H1 (cell line): ENCODE measurements around the gene PLEKHG5. TPM values are rescaled to one million over a fixed set of nuclear protein-coding genes. Genes with fewer than 3 reads are reported as not detected.

Experiments used
- CTCF ChIA-PET: fragments of 300-600 bp; sonication (Branson Sonifier 250); formaldehyde crosslinking; loops from one replicate; lab custom pipeline; 2021; ENCODE audit not compliant: partially characterized antibody; lab: Charles Lee
- POLR2A ChIA-PET: fragments of 300-600 bp; sonication (Branson Sonifier 250); formaldehyde crosslinking; loops from one replicate; lab custom pipeline; 2021; ENCODE audit warnings: inconsistent platforms; ENCODE audit not compliant: partially characterized antibody; lab: Charles Lee
- DNase-seq, 2 experiments: peaks; one replicate each; pipeline versions ENCODE4 v3.0.0 to v3.0.0-alpha.2; 2010 to 2022; ENCODE audit warnings: low spot score in 2 of 2, low read depth in 1 of 2, mixed read lengths in 1 of 2
- FAIRE-seq: peaks from 2 replicates; lab custom pipeline; 2011; peaks lifted over from hg19 to GRCh38; lab: Jason Lieb, UNC
- H2AFZ ChIP-seq: 2 replicates; pipeline ENCODE4 v1.8.1; 2012; ENCODE audit warnings: low read length, inconsistent platforms
- H2AK5ac ChIP-seq: 2 replicates; pipeline ENCODE4 v1.6.1; 2013; ENCODE audit warnings: low read depth, low read length
- H2BK120ac ChIP-seq: replicated peaks from 2 replicates; pipeline ENCODE3; 2013; ENCODE audit warnings: low read depth, low read length, inconsistent platforms
- H2BK12ac ChIP-seq: 2 replicates; pipeline ENCODE4 v1.6.1; 2013; ENCODE audit warnings: low read depth, low read length
- H2BK15ac ChIP-seq: 2 replicates; pipeline ENCODE4 v1.6.1; 2013; ENCODE audit warnings: low read length
- H2BK20ac ChIP-seq: 2 replicates; pipeline ENCODE4 v1.6.1; 2013; ENCODE audit warnings: low read length
- H2BK5ac ChIP-seq: 2 replicates; pipeline ENCODE4 v1.6.1; 2013; ENCODE audit warnings: low read depth, low read length
- H3K14ac ChIP-seq: 2 replicates; pipeline ENCODE4 v1.6.1; 2013; ENCODE audit warnings: inconsistent platforms; ENCODE audit not compliant: insufficient read length
- H3K18ac ChIP-seq: 2 replicates; pipeline ENCODE4 v1.6.1; 2013; ENCODE audit warnings: low read length; ENCODE audit errors: extremely low read depth
- H3K23ac ChIP-seq: 2 replicates; pipeline ENCODE4 v1.6.1; 2013; ENCODE audit warnings: inconsistent platforms; ENCODE audit not compliant: insufficient read length
- H3K23me2 ChIP-seq: 2 replicates; pipeline ENCODE4 v1.6.1; 2013; ENCODE audit warnings: low read depth, low read length
- H3K27ac ChIP-seq: 2 replicates; pipeline ENCODE4 v1.6.1; 2011; ENCODE audit warnings: low read depth, low read length, inconsistent platforms
- H3K27me3 ChIP-seq, 4 experiments: replicated peaks in 1 of 4; 1 replicate in 1 of 4; 2 replicates in 3 of 4; pipeline versions ENCODE4 v1.6.1 to v1.8.1; 2011 to 2013; ENCODE audit warnings: low read length in 3 of 4, mild to moderate bottlenecking in 3 of 4, inconsistent platforms in 2 of 4, mixed read lengths in 2 of 4, moderate library complexity in 1 of 4; ENCODE audit not compliant: control insufficient read depth in 3 of 4, insufficient read depth in 3 of 4; ENCODE audit errors: extremely low read depth in 1 of 4
- H3K36me3 ChIP-seq, 4 experiments: 2 replicates each; pipeline versions ENCODE4 v1.6.1 to v1.8.1; 2011 to 2013; ENCODE audit warnings: mild to moderate bottlenecking in 4 of 4, low read length in 3 of 4, moderate library complexity in 2 of 4, control low read depth in 1 of 4, inconsistent platforms in 1 of 4; ENCODE audit not compliant: insufficient read depth in 4 of 4, control insufficient read depth in 2 of 4
- H3K4ac ChIP-seq: replicated peaks from 2 replicates; pipeline ENCODE3; 2013; ENCODE audit warnings: low read length, low read depth, mixed read lengths, inconsistent platforms; ENCODE audit not compliant: insufficient read length
- H3K4me1 ChIP-seq, 4 experiments: replicated peaks in 1 of 4; 1 replicate in 1 of 4; 2 replicates in 3 of 4; pipeline versions ENCODE4 v1.6.1 to v1.8.1; 2011 to 2013; ENCODE audit warnings: low read length in 3 of 4, inconsistent platforms in 2 of 4, mixed read lengths in 1 of 4; ENCODE audit not compliant: insufficient read depth in 4 of 4, control insufficient read depth in 3 of 4
- H3K4me2 ChIP-seq, 2 experiments: 2 replicates each; pipeline versions ENCODE4 v1.6.1 to v1.8.1; 2011 to 2013; ENCODE audit warnings: low read depth in 2 of 2, low read length in 2 of 2, control low read depth in 1 of 2, inconsistent platforms in 1 of 2, mild to moderate bottlenecking in 1 of 2; ENCODE audit not compliant: insufficient read depth in 1 of 2
- H3K4me3 ChIP-seq, 4 experiments: fragments of 200-600, 300-600 bp in 1 of 4; sonication (generic), shearing (Covaris generic), sonication (Bioruptor Twin) in 1 of 4; 2 replicates each; pipeline versions ENCODE4 v1.5.1 to v1.8.1; 2011 to 2016; ENCODE audit warnings: low read length in 4 of 4, low read depth in 3 of 4, control low read depth in 2 of 4, inconsistent platforms in 2 of 4, mild to moderate bottlenecking in 2 of 4, mixed read lengths in 1 of 4, moderate library complexity in 1 of 4; ENCODE audit not compliant: insufficient read depth in 2 of 4; ENCODE audit errors: extremely low read depth in 1 of 4
- H3K56ac ChIP-seq: replicated peaks from 2 replicates; pipeline ENCODE3; 2013; ENCODE audit warnings: low read depth, mild to moderate bottlenecking, mixed read lengths, low read length, inconsistent platforms; ENCODE audit not compliant: insufficient read length
- H3K79me1 ChIP-seq: 2 replicates; pipeline ENCODE4 v1.6.1; 2013; ENCODE audit warnings: low read depth, low read length, control low read depth
- H3K79me2 ChIP-seq, 2 experiments: 2 replicates each; pipeline versions ENCODE4 v1.6.1 to v1.8.1; 2012 to 2013; ENCODE audit warnings: low read length in 2 of 2, mild to moderate bottlenecking in 2 of 2, inconsistent platforms in 1 of 2; ENCODE audit not compliant: insufficient read depth in 2 of 2, control insufficient read depth in 1 of 2
- H3K9ac ChIP-seq, 4 experiments: replicated peaks in 1 of 4; 1 replicate in 1 of 4; 2 replicates in 3 of 4; pipeline versions ENCODE4 v1.6.1 to v1.8.1; 2011 to 2013; ENCODE audit warnings: low read depth in 3 of 4, low read length in 3 of 4, control low read depth in 2 of 4, mild to moderate bottlenecking in 2 of 4, moderate library complexity in 2 of 4, inconsistent platforms in 1 of 4; ENCODE audit errors: extremely low read depth in 1 of 4
- H3K9me3 ChIP-seq, 2 experiments: 2 replicates each; pipeline versions ENCODE4 v1.6.1 to v1.8.1; 2012 to 2013; ENCODE audit warnings: mild to moderate bottlenecking in 2 of 2, moderate library complexity in 2 of 2, control low read depth in 1 of 2, inconsistent platforms in 1 of 2, low read depth in 1 of 2, low read length in 1 of 2, mixed read lengths in 1 of 2; ENCODE audit not compliant: insufficient read depth in 2 of 2
- H4K20me1 ChIP-seq, 2 experiments: replicated peaks in 1 of 2; 2 replicates each; pipeline versions ENCODE3 to v1.8.1; 2011 to 2013; ENCODE audit warnings: inconsistent platforms in 2 of 2, low read length in 2 of 2, mild to moderate bottlenecking in 1 of 2; ENCODE audit not compliant: insufficient read depth in 2 of 2, control insufficient read depth in 1 of 2
- H4K5ac ChIP-seq: 2 replicates; pipeline ENCODE4 v1.6.1; 2013; ENCODE audit warnings: low read length, low read depth, mixed read lengths, inconsistent platforms; ENCODE audit not compliant: insufficient read length
- H4K8ac ChIP-seq: 2 replicates; pipeline ENCODE4 v1.8.0; 2013; ENCODE audit warnings: mild to moderate bottlenecking, moderate library complexity, low read length, inconsistent platforms; ENCODE audit not compliant: insufficient read depth; ENCODE audit errors: extremely low read depth
- H4K91ac ChIP-seq: replicated peaks from 2 replicates; pipeline ENCODE3; 2013; ENCODE audit warnings: low read length, mixed read lengths, inconsistent platforms; ENCODE audit not compliant: insufficient read length
- ASH2L ChIP-seq: fragments of 200-600, 300-600 bp; sonication (generic); IDR thresholded peaks from one replicate; pipeline ENCODE4 v1.7.1; 2017; ENCODE audit warnings: low read length
- CBX5 ChIP-seq: fragments of 300-800, 300-1000 bp; sonication (generic); IDR thresholded peaks from 2 replicates; pipeline ENCODE4 v1.7.1; 2016; ENCODE audit warnings: antibody characterized with exemption, low read length, low read depth
- HDAC2 ChIP-seq, 2 experiments: fragments of 300-600 bp in 1 of 2; sonication (generic) in 1 of 2; IDR thresholded peaks; 2 replicates each; pipeline ENCODE4 v1.6.1; 2011 to 2012; ENCODE audit warnings: low read depth in 2 of 2, low read length in 2 of 2, mild to moderate bottlenecking in 2 of 2, moderate library complexity in 2 of 2, borderline replicate concordance in 1 of 2, inconsistent platforms in 1 of 2
- JUND ChIP-seq: IDR thresholded peaks from 2 replicates; pipeline ENCODE4 v1.6.1; 2011; ENCODE audit warnings: mild to moderate bottlenecking, improper control_type of control experiment, low read length
- KDM1A ChIP-seq: fragments of 200-600, 300-600 bp; sonication (generic); IDR thresholded peaks from 2 replicates; pipeline ENCODE4 v1.7.1; 2016; ENCODE audit warnings: mild to moderate bottlenecking, low read length, borderline replicate concordance
- POU5F1 ChIP-seq: IDR thresholded peaks from 2 replicates; pipeline ENCODE4 v1.6.1; 2011; ENCODE audit warnings: low read depth, mild to moderate bottlenecking, low read length, moderate library complexity
- RBBP5 ChIP-seq: IDR thresholded peaks from 2 replicates; pipeline ENCODE4 v1.7.1; 2012; ENCODE audit warnings: low read depth, mild to moderate bottlenecking, inconsistent platforms, low read length, moderate library complexity, borderline replicate concordance
- RFX5 ChIP-seq: IDR thresholded peaks from 2 replicates; pipeline ENCODE4 v1.6.1; 2011; ENCODE audit warnings: low read depth, low read length, improper control_type of control experiment, borderline replicate concordance
- SIX5 ChIP-seq: IDR thresholded peaks from 2 replicates; pipeline ENCODE4 v1.6.1; 2011; ENCODE audit warnings: mild to moderate bottlenecking, low read depth, low read length
- TEAD4 ChIP-seq: IDR thresholded peaks from 2 replicates; pipeline ENCODE4 v1.6.1; 2012; ENCODE audit warnings: low read depth, low read length, inconsistent platforms, mixed read lengths
- WGBS, 2 experiments: shearing (Covaris generic) in 1 of 2; methylation state at CpG; one replicate each; pipeline versions ENCODE4 v1.1.6 to v1.1.7; 2013 to 2015; ENCODE audit warnings: low lambda C conversion rate in 2 of 2, mixed read lengths in 2 of 2, inconsistent platforms in 1 of 2, low coverage in 1 of 2, missing lambda C conversion rate in 1 of 2; ENCODE audit not compliant: insufficient replicate concordance in 2 of 2, insufficient coverage in 1 of 2, insufficient read length in 1 of 2; ENCODE audit errors: extremely low coverage in 1 of 2, missing lambda C conversion rate in 1 of 2; 5-methylcytosine and 5-hydroxymethylcytosine counted together
- polyA plus RNA-seq, 7 experiments: library from polyadenylated mRNA; depleted of rRNA in 3 of 7; stranded (reverse) in 5 of 7; unstranded in 2 of 7; fragments of >200 nt in 5 of 7; fragments of 200-250 nt in 2 of 7; gene quantifications; 1 replicate in 5 of 7; 2 replicates in 1 of 7; 4 replicates in 1 of 7; pipeline versions ENCODE4 v1.2.1 to v1.2.3, GENCODE V29; 2011 to 2013; ENCODE audit warnings: missing spikeins in 2 of 7, mixed read lengths in 2 of 7
- total RNA-seq: library from RNA; stranded (reverse); fragmentation: NEBNext Ultra II Directional; extraction: Animal tissue kit (Norgen Biotek cat#: 25700); gene quantifications from 2 replicates; pipeline ENCODE4 v1.2.1, GENCODE V29; 2021
- TF ChIP-seq, protein P1 (sequence below): IDR thresholded peaks from 2 replicates; pipeline ENCODE4 v1.6.1; 2012; ENCODE audit warnings: low read length, inconsistent platforms

The PLEKHG5 gene
- total and polyA plus RNA-seq, 2 of the 8 experiments (the other 6 are each of a cell fraction or from before 2014, with no cell fraction given), result 10.4 to 13.8 TPM

DNA sequence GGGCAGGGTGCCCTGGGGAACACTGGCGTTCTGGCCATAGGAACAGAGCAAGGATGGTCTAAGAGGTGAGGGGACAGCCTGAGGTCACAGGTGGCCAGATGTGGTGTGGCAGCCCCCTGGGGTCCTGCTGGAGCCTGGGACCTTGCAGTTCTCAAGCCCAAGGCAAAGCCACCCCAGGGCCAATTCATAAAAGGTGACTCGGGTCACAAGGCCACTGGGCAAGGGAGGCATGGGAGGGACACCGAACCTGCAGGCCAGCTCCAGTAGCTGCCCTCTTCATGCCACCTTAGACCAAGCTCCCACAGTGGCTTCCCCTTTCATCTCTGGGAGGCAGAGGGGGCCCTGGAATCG, 44.8 kb downstream of the PLEKHG5 start:
- H3K4me2 ChIP-seq, result peak overlapping the region; percentile 78 to 79
- peak overlapping the region; percentile 80 for H4K5ac ChIP-seq
- TF ChIP-seq RBBP5 (no peak), CBX5 (no peak), SIX5 (no peak), HDAC2 (IDR thresholded peaks at IDR 0.05; ENCODE audit: borderline replicate concordance in 1 of 2, low read depth in 2 of 2, low read length in 2 of 2) (no peak), ASH2L (no peak), JUND (no peak), RFX5 (no peak), KDM1A (no peak), TEAD4 (no peak), POU5F1 (no peak)
- TF ChIP-seq, protein P1, sequence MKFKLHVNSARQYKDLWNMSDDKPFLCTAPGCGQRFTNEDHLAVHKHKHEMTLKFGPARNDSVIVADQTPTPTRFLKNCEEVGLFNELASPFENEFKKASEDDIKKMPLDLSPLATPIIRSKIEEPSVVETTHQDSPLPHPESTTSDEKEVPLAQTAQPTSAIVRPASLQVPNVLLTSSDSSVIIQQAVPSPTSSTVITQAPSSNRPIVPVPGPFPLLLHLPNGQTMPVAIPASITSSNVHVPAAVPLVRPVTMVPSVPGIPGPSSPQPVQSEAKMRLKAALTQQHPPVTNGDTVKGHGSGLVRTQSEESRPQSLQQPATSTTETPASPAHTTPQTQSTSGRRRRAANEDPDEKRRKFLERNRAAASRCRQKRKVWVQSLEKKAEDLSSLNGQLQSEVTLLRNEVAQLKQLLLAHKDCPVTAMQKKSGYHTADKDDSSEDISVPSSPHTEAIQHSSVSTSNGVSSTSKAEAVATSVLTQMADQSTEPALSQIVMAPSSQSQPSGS, result no peak

More for the DNA sequence above, 44.8 kb downstream of the PLEKHG5 start:
- Histone ChIP-seq H3K14ac (no peak overlapping the region), H2BK15ac (peak overlapping the region; percentile 81; the same call in 1 of the 2 replicates), H2BK120ac (peak overlapping the region; percentile 33), H3K18ac (peak overlapping the region; percentile 55), H2BK12ac (peak overlapping the region; percentile 80; the same call in 1 of the 2 replicates), H4K20me1 (peaks cover 0 to 4% of the 10 kb centered on the region in 2 experiments), H3K79me1 (no peaks in the 10 kb centered on the region), H3K9ac (no peak overlapping the region), H3K4ac (no peak overlapping the region), H3K27ac (no peak overlapping the region), H3K4me1 (peaks cover 0 to 28% (median 14%) of the 10 kb centered on the region in 4 experiments; a peak in 6 of 7 replicates), H3K23me2 (peaks cover 10% of the 10 kb centered on the region; the same call in 1 of the 2 replicates), H4K8ac (no peak overlapping the region; the same call in 1 of the 2 replicates), H3K4me3 (peak overlapping the region; percentile 41 to 61 (median 42); a peak in 6 of 8 replicates), H2BK20ac (no peak overlapping the region; the same call in 1 of the 2 replicates), H3K36me3 (no peaks in the 10 kb centered on the region), H3K9me3 (no peaks in the 10 kb centered on the region), H2AK5ac (peak overlapping the region; percentile 65; the same call in 1 of the 2 replicates), H3K27me3 (peaks cover 0 to 8% (median 3%) of the 10 kb centered on the region in 4 experiments; a peak in 3 of 7 replicates), H3K79me2 (no peaks in the 10 kb centered on the region), H4K91ac (peak overlapping the region; percentile 89), H3K56ac (peak overlapping the region; percentile 10), H2AFZ (no peak overlapping the region), H3K23ac (no peak overlapping the region), H2BK5ac (peak overlapping the region; percentile 71; the same call in 1 of the 2 replicates)
- ChIA-PET POLR2A (interaction anchor here (0.9 to 12.2 kb wide), 3 partner anchors 8 to 25 kb away, joined by 3 to 123 read pairs (median 3); partner anchors contain the start of gene TNFRSF25), CTCF (interaction anchor here (0.7 to 18.8 kb wide), 11 partner anchors 8 to 207 kb away, joined by 3 to 321 read pairs (median 7); partner anchors contain the start of genes HES2, PLEKHG5 and TNFRSF25)
- 45% methylated on average over 4 of the region's 4 CpGs; no CpG with 5 or more reads in 1 of the 2 experiments for WGBS, 2 experiments
- DNase-seq, result no peak
- FAIRE-seq, result no peak
